GM18858 (cell line): ENCODE measurements around the gene S1PR3.
"Not testable (repeated sequence)": the region's sequence is repeated elsewhere in the genome, so short reads cannot be mapped to it uniquely, and the experiment has no call there.

ENCODE experiments used
- ATAC-seq: cut with Tn5 transposase; IDR thresholded peaks from one replicate; pipeline ENCODE4 v1.9.1; 2021; ENCODE audit not compliant: unreplicated experiment

The S1PR3 gene

DNA sequence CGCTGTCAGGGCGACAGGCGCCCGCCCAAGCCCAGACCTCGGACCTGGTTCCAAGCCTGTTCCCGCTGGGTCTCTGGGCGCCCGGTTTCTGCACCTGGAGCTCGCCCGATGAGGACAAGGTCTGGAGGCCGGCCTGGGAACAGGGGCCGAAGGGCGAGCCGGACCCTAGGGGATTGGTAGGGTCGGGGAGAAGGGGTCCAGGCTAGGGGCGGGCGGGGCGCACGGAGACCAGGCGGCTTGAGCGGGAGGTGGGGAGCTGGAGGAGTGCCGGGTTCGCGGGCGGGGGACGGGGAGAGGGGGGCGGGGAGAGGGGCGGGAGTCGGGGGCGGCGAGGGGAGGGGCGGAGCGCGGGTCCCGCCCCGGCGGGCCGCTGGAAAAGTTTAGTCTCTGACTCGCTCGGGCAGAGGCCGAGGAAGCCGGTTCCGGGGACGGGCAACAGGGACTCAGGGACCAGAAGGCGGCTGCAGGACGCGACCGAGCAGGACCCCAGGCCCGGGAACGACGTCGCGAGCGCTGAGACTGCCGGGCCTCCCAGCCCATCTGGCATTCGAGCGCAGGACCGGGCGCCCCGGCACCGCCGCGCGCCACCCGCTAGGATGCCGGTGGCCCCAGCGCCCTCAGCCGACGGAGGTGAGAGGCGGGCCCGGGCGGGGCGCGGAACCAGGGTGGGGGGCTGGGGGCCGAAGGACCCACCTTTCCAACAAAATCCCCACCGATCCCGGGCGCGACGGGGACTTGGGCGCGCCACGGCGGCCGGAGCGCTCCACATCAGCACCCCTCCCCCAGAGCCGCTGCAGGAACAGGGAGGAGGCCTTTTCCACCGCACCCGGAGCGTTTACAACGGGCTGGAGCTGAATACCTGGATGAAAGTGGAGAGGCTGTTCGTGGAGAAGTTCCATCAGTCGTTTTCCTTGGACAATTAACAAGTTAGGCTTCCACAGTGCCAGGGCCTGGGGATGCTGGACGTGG lies at the start of gene S1PR3:
Gene S1PR3 (plus strand): TSS at position 403 of the 969 bp plus-strand sequence. CDS start 9,733 bp downstream, outside the sequence.
- no peak for ATAC-seq

- not testable (repeated sequence) for ATAC-seq
These were observed 49.7 kb upstream of the S1PR3 start for GRCh38 chr9:88941586-88941985.

DNA sequence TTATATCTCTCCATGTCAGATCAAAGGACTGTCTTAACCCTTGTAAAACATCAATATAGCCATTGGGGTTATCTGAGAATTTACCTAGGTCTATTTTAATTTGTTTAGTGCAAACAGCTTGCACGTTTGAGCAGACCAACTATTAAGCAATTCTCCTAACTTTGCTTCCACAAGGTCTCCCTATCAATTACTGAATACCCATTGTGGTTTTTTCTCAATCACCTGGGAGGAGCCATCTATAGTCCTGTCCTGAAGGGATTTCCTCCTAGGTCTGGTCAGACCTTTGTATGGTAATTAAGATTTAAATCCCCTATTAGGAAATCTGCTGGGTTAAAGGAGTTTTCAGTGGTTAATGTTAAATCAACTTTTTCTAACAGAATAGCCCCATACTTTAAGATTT lies 48.9 kb upstream of the S1PR3 start:
- no peak for ATAC-seq

DNA sequence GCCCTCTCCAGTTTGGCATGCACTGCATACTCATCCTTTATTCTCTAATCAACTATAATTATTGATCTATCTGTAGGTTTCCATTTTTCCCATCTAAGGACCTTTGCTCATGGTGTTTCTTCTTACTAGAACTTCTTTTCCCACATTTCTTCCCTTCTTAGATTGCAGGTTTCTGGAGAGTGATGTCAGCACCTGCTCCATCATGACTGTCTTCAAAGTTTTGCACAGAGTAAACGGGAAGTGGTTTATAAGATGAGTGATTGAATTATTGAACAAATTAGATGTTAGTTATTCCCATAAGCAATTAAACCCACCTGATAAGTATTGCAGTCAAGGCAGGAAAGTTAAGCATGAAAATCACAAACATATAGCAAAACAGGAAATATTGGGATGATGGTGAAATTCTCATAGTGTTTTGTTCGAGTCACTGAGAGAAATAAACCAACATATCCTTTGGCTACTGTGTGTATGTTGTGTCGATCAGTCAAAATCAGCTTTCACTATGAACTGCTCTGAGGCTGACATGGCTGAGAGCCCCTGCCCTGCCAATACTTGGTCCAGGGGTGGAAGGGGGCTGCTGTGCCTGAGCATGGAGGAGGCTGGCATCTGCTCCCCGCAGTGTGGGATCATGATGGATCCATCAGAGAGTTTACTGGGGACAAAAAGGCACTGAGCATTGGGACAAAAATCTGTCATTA lies 45.5 kb upstream of the S1PR3 start:
- no peak for ATAC-seq

DNA sequence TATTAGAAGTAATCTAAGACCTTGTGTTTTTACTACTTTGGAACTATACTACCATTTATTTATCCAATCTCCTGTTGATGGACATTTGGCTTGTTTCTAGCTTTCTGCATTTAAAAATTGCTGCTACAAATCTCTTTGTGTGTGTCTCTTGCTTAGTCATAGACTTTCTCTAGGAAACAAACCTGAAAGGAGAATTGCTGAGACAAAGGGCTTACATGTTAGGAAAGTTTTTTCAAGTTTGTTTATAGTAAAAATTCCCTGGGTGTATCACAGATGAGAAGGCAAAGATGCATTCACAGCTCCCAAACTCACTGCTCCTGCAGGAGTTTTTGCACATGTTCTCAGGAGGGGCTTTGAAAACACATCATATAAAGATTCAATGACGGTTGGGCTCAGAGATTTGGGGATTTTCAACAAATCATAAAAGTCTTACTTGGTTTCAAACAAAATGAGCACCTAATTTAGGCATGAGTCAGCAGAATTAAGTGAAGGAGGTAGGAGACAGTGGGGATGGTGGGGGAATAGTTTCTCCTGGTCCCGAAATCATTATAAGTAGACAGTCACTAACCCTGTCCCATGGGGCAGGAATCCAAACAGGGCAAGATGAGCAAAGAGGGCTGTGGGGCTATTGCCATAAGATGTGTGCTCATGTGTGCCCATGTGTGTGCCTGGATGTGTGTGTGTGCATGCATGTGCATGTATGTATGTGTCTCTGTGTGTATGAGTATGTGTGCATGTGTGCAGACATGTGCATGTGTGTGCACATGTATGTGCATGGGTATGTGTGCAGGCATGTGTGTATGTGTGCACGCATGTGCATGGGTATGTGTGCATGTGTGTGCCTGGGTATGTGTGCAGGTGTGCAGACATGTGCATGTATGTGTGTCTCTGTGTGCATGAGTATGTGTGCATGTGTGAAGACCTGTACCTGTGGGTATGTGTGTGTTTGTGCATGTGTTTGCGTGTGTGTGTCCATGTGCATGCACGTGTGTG lies 43.4 kb upstream of the S1PR3 start:
- ATAC-seq: no peak

GRCh38 chr9:88949425-88949824 lies 41.8 kb upstream of the S1PR3 start:
- ATAC-seq: no peak

GRCh38 chr9:88949961-88950340 lies 41.3 kb upstream of the S1PR3 start:
- no peak for ATAC-seq

GRCh38 chr9:88950341-88951154 lies 40.7 kb upstream of the S1PR3 start:
- ATAC-seq: no peak

DNA sequence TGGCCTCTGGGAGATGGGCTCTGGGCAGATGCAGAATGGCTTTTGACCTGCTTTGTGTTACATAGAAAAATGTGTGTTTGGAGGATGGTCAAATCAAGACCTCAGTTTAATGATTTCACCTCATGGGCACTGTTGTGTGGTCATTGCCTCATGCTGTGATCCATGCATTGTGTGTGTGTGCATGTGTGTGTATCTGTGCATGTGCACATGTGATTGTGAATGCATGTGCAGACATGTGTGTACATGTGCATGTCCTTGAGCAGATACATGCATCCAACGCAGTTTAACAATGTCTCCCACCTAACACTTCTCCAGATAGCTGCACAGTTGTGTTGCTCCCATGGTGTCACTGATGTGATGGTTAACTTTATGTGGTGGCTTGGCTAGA lies 40.1 kb upstream of the S1PR3 start:
- no peak for ATAC-seq

DNA sequence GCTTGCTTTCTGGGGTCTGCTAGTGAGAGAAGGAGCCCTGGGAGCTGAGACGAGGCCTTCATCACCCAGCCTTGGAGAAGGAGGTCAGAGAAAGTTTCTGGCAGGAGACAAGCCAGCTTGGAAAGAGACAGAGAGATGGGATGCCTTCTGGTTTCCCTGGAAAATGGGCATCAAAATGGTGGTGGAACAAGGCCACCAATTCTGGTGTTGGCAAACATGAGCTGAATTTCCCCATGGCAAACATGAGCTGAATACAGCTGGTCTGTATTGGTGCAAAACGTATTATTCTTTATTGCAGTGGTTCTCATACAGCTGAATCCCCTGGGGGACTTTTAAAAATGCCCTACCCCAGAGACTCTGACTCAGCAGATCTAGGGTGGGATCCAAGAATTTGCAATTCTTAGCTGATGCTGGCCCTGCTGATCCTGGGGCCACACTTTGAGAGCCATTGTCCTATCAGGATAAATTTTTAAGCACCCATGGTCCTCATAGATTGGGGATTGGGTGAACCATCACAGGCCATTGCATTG lies 39.1 kb upstream of the S1PR3 start:
- ATAC-seq: no peak

- ATAC-seq: no peak
These were observed 38.3 kb upstream of the S1PR3 start for GRCh38 chr9:88952976-88953375.

- no peak for ATAC-seq
These were observed 37.8 kb upstream of the S1PR3 start for GRCh38 chr9:88953381-88954029.

- ATAC-seq: no peak
These were observed 37.2 kb upstream of the S1PR3 start for GRCh38 chr9:88954066-88954465.

DNA sequence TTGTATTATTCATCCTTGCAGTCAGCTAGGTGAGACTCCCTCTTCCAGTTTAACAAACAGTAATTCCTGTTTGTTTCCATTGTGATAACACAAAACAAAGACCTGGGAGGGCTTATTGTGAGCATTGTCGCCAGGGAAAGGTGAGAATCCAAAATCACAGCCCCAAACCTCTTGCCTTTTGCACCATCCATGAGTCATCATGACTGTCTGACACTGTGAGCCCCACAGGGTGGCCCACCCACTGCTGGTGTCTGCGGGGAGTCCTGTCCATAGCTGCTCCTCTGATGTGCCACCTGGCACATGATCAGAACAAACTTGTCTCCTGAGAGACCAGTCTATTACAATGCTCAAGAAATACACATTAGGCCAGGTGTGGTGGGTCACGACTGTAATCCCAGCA lies 33.7 kb upstream of the S1PR3 start:
- no peak for ATAC-seq

- no peak for ATAC-seq
These were observed 31.4 kb upstream of the S1PR3 start for GRCh38 chr9:88959727-88960469.

DNA sequence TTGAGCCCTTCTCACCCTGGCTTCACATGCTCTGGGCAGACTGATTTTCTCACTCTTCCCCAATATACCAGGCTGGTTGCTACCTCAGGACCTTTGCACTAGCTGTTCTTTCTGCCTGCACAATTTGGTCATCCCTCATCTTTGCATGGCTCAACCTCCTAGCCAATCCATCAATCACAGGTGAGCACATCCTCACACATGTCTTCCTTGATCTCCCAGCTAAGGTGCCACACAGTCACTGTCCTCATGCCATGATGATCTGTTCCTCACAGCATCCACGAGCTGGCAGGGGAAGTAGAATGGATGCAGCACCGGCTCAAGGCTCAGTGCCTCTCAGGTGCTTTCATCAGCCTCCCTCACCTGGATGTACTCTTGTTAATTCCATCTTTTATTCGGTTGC lies 30.6 kb upstream of the S1PR3 start:
- ATAC-seq: no peak

DNA sequence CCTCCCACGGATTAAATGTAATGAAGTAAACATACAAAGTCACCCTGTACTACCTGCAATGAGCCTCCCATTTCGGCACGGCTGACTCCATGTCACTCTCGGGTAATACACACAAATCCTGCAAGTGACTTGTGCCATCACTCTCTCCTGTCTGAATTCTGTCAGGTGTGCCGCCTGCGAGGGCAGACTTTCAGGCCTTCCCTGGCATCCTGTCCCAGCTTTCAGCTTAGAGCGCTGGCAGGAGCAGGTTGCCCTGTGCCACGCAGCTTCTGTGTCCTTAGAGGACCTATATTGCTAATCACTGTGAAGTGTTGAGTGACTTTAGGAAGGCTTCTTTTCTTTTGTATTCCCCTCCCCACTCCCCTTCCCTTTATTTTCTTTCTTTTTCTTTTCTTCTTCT lies 25.8 kb upstream of the S1PR3 start:
- no peak for ATAC-seq

DNA sequence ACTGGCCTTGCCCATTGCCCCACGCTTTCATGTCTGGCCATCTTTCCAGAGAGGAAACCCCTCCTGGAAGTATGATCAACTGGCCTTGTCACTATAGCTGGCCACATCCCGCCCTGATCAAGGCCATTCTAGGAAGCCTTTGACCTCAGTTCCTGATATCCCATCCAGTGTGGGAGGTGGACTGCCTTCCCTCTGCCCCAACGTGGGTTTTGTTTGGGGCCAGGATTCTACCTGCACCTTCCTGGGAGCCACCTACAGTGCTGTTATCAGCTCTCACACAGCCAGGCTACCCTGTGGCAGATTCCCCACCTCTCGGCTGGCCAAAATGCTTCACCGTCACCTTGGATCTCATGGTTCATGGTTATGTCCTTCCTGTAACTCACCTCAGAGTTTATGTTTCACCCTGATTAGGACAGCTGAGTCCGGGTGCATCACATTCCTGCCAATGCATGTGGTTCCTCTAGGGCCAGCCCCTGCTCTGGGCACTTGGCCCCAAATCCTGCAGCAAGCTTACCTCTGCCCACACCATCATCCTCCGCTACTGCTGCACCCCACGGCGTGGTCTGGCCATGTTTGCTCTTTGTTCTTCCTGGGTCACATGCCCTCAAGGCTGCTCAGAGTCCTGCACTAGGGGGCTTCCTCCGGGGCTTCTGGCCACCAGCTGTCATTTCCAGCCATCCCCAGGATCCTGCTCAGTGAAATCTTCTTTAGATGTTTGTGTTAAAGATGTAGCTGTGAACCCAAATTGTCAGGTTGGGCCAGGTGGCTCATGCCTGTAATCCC lies 24.2 kb upstream of the S1PR3 start:
- no peak for ATAC-seq
